H1 (cell line): ENCODE results near the gene PTH2R. TPM values are rescaled to one million over a fixed set of nuclear protein-coding genes. Genes with fewer than 3 reads are reported as not detected.

Source experiments
- CTCF ChIA-PET: fragments of 300-600 bp; sonication (Branson Sonifier 250); formaldehyde crosslinking; loops from one replicate; lab custom pipeline; 2021; ENCODE audit not compliant: partially characterized antibody; lab: Charles Lee
- POLR2A ChIA-PET: fragments of 300-600 bp; sonication (Branson Sonifier 250); formaldehyde crosslinking; loops from one replicate; lab custom pipeline; 2021; ENCODE audit warnings: inconsistent platforms; ENCODE audit not compliant: partially characterized antibody; lab: Charles Lee
- DNase-seq, 2 experiments: peaks; one replicate each; pipeline versions ENCODE4 v3.0.0 to v3.0.0-alpha.2; 2010 to 2022; ENCODE audit warnings: low spot score in 2 of 2, low read depth in 1 of 2, mixed read lengths in 1 of 2
- FAIRE-seq: peaks from 2 replicates; lab custom pipeline; 2011; peaks lifted over from hg19 to GRCh38; lab: Jason Lieb, UNC
- H2AFZ ChIP-seq: 2 replicates; pipeline ENCODE4 v1.8.1; 2012; ENCODE audit warnings: low read length, inconsistent platforms
- H2AK5ac ChIP-seq: 2 replicates; pipeline ENCODE4 v1.6.1; 2013; ENCODE audit warnings: low read depth, low read length
- H2BK120ac ChIP-seq: replicated peaks from 2 replicates; pipeline ENCODE3; 2013; ENCODE audit warnings: low read depth, low read length, inconsistent platforms
- H2BK12ac ChIP-seq: 2 replicates; pipeline ENCODE4 v1.6.1; 2013; ENCODE audit warnings: low read depth, low read length
- H2BK15ac ChIP-seq: 2 replicates; pipeline ENCODE4 v1.6.1; 2013; ENCODE audit warnings: low read length
- H2BK20ac ChIP-seq: 2 replicates; pipeline ENCODE4 v1.6.1; 2013; ENCODE audit warnings: low read length
- H2BK5ac ChIP-seq: 2 replicates; pipeline ENCODE4 v1.6.1; 2013; ENCODE audit warnings: low read depth, low read length
- H3K14ac ChIP-seq: 2 replicates; pipeline ENCODE4 v1.6.1; 2013; ENCODE audit warnings: inconsistent platforms; ENCODE audit not compliant: insufficient read length
- H3K18ac ChIP-seq: 2 replicates; pipeline ENCODE4 v1.6.1; 2013; ENCODE audit warnings: low read length; ENCODE audit errors: extremely low read depth
- H3K23ac ChIP-seq: 2 replicates; pipeline ENCODE4 v1.6.1; 2013; ENCODE audit warnings: inconsistent platforms; ENCODE audit not compliant: insufficient read length
- H3K23me2 ChIP-seq: 2 replicates; pipeline ENCODE4 v1.6.1; 2013; ENCODE audit warnings: low read depth, low read length
- H3K27ac ChIP-seq: 2 replicates; pipeline ENCODE4 v1.6.1; 2011; ENCODE audit warnings: low read depth, low read length, inconsistent platforms
- H3K27me3 ChIP-seq, 4 experiments: replicated peaks in 1 of 4; 1 replicate in 1 of 4; 2 replicates in 3 of 4; pipeline versions ENCODE4 v1.6.1 to v1.8.1; 2011 to 2013; ENCODE audit warnings: low read length in 3 of 4, mild to moderate bottlenecking in 3 of 4, inconsistent platforms in 2 of 4, mixed read lengths in 2 of 4, moderate library complexity in 1 of 4; ENCODE audit not compliant: control insufficient read depth in 3 of 4, insufficient read depth in 3 of 4; ENCODE audit errors: extremely low read depth in 1 of 4
- H3K36me3 ChIP-seq, 4 experiments: 2 replicates each; pipeline versions ENCODE4 v1.6.1 to v1.8.1; 2011 to 2013; ENCODE audit warnings: mild to moderate bottlenecking in 4 of 4, low read length in 3 of 4, moderate library complexity in 2 of 4, control low read depth in 1 of 4, inconsistent platforms in 1 of 4; ENCODE audit not compliant: insufficient read depth in 4 of 4, control insufficient read depth in 2 of 4
- H3K4ac ChIP-seq: replicated peaks from 2 replicates; pipeline ENCODE3; 2013; ENCODE audit warnings: low read length, low read depth, mixed read lengths, inconsistent platforms; ENCODE audit not compliant: insufficient read length
- H3K4me1 ChIP-seq, 4 experiments: replicated peaks in 1 of 4; 1 replicate in 1 of 4; 2 replicates in 3 of 4; pipeline versions ENCODE4 v1.6.1 to v1.8.1; 2011 to 2013; ENCODE audit warnings: low read length in 3 of 4, inconsistent platforms in 2 of 4, mixed read lengths in 1 of 4; ENCODE audit not compliant: insufficient read depth in 4 of 4, control insufficient read depth in 3 of 4
- H3K4me2 ChIP-seq, 2 experiments: 2 replicates each; pipeline versions ENCODE4 v1.6.1 to v1.8.1; 2011 to 2013; ENCODE audit warnings: low read depth in 2 of 2, low read length in 2 of 2, control low read depth in 1 of 2, inconsistent platforms in 1 of 2, mild to moderate bottlenecking in 1 of 2; ENCODE audit not compliant: insufficient read depth in 1 of 2
- H3K4me3 ChIP-seq, 4 experiments: fragments of 200-600, 300-600 bp in 1 of 4; sonication (generic), shearing (Covaris generic), sonication (Bioruptor Twin) in 1 of 4; 2 replicates each; pipeline versions ENCODE4 v1.5.1 to v1.8.1; 2011 to 2016; ENCODE audit warnings: low read length in 4 of 4, low read depth in 3 of 4, control low read depth in 2 of 4, inconsistent platforms in 2 of 4, mild to moderate bottlenecking in 2 of 4, mixed read lengths in 1 of 4, moderate library complexity in 1 of 4; ENCODE audit not compliant: insufficient read depth in 2 of 4; ENCODE audit errors: extremely low read depth in 1 of 4
- H3K56ac ChIP-seq: replicated peaks from 2 replicates; pipeline ENCODE3; 2013; ENCODE audit warnings: low read depth, mild to moderate bottlenecking, mixed read lengths, low read length, inconsistent platforms; ENCODE audit not compliant: insufficient read length
- H3K79me1 ChIP-seq: 2 replicates; pipeline ENCODE4 v1.6.1; 2013; ENCODE audit warnings: low read depth, low read length, control low read depth
- H3K79me2 ChIP-seq, 2 experiments: 2 replicates each; pipeline versions ENCODE4 v1.6.1 to v1.8.1; 2012 to 2013; ENCODE audit warnings: low read length in 2 of 2, mild to moderate bottlenecking in 2 of 2, inconsistent platforms in 1 of 2; ENCODE audit not compliant: insufficient read depth in 2 of 2, control insufficient read depth in 1 of 2
- H3K9ac ChIP-seq, 4 experiments: replicated peaks in 1 of 4; 1 replicate in 1 of 4; 2 replicates in 3 of 4; pipeline versions ENCODE4 v1.6.1 to v1.8.1; 2011 to 2013; ENCODE audit warnings: low read depth in 3 of 4, low read length in 3 of 4, control low read depth in 2 of 4, mild to moderate bottlenecking in 2 of 4, moderate library complexity in 2 of 4, inconsistent platforms in 1 of 4; ENCODE audit errors: extremely low read depth in 1 of 4
- H3K9me3 ChIP-seq, 2 experiments: 2 replicates each; pipeline versions ENCODE4 v1.6.1 to v1.8.1; 2012 to 2013; ENCODE audit warnings: mild to moderate bottlenecking in 2 of 2, moderate library complexity in 2 of 2, control low read depth in 1 of 2, inconsistent platforms in 1 of 2, low read depth in 1 of 2, low read length in 1 of 2, mixed read lengths in 1 of 2; ENCODE audit not compliant: insufficient read depth in 2 of 2
- H4K20me1 ChIP-seq, 2 experiments: replicated peaks in 1 of 2; 2 replicates each; pipeline versions ENCODE3 to v1.8.1; 2011 to 2013; ENCODE audit warnings: inconsistent platforms in 2 of 2, low read length in 2 of 2, mild to moderate bottlenecking in 1 of 2; ENCODE audit not compliant: insufficient read depth in 2 of 2, control insufficient read depth in 1 of 2
- H4K5ac ChIP-seq: 2 replicates; pipeline ENCODE4 v1.6.1; 2013; ENCODE audit warnings: low read length, low read depth, mixed read lengths, inconsistent platforms; ENCODE audit not compliant: insufficient read length
- H4K8ac ChIP-seq: 2 replicates; pipeline ENCODE4 v1.8.0; 2013; ENCODE audit warnings: mild to moderate bottlenecking, moderate library complexity, low read length, inconsistent platforms; ENCODE audit not compliant: insufficient read depth; ENCODE audit errors: extremely low read depth
- H4K91ac ChIP-seq: replicated peaks from 2 replicates; pipeline ENCODE3; 2013; ENCODE audit warnings: low read length, mixed read lengths, inconsistent platforms; ENCODE audit not compliant: insufficient read length
- BCL11A ChIP-seq, 2 experiments: IDR thresholded peaks; one replicate each; pipeline ENCODE4 v1.6.1; 2011; ENCODE audit warnings: low read depth in 2 of 2, low read length in 2 of 2, mild to moderate bottlenecking in 2 of 2
- CTBP2 ChIP-seq: IDR thresholded peaks from 2 replicates; pipeline ENCODE4 v1.7.0; 2011; ENCODE audit warnings: borderline replicate concordance, mild to moderate bottlenecking, moderate library complexity, mixed read lengths, low read length; ENCODE audit not compliant: insufficient read depth, insufficient read length
- JUN ChIP-seq: IDR thresholded peaks from 2 replicates; pipeline ENCODE4 v1.6.1; 2011; ENCODE audit warnings: low read depth, mild to moderate bottlenecking, improper control_type of control experiment, low read length
- MAFK ChIP-seq: IDR thresholded peaks from 2 replicates; pipeline ENCODE4 v1.6.1; 2012; ENCODE audit warnings: low read depth, mild to moderate bottlenecking, improper control_type of control experiment, low read length
- TCF12 ChIP-seq: IDR thresholded peaks from 2 replicates; pipeline ENCODE4 v1.6.1; 2011; ENCODE audit warnings: low read depth, mild to moderate bottlenecking, low read length
- USF2 ChIP-seq: IDR thresholded peaks from 2 replicates; pipeline ENCODE4 v1.6.1; 2011; ENCODE audit warnings: low read length, improper control_type of control experiment
- WGBS, 2 experiments: shearing (Covaris generic) in 1 of 2; methylation state at CpG; one replicate each; pipeline versions ENCODE4 v1.1.6 to v1.1.7; 2013 to 2015; ENCODE audit warnings: low lambda C conversion rate in 2 of 2, mixed read lengths in 2 of 2, inconsistent platforms in 1 of 2, low coverage in 1 of 2, missing lambda C conversion rate in 1 of 2; ENCODE audit not compliant: insufficient replicate concordance in 2 of 2, insufficient coverage in 1 of 2, insufficient read length in 1 of 2; ENCODE audit errors: extremely low coverage in 1 of 2, missing lambda C conversion rate in 1 of 2; 5-methylcytosine and 5-hydroxymethylcytosine counted together
- polyA plus RNA-seq, 7 experiments: library from polyadenylated mRNA; depleted of rRNA in 3 of 7; stranded (reverse) in 5 of 7; unstranded in 2 of 7; fragments of >200 nt in 5 of 7; fragments of 200-250 nt in 2 of 7; gene quantifications; 1 replicate in 5 of 7; 2 replicates in 1 of 7; 4 replicates in 1 of 7; pipeline versions ENCODE4 v1.2.1 to v1.2.3, GENCODE V29; 2011 to 2013; ENCODE audit warnings: missing spikeins in 2 of 7, mixed read lengths in 2 of 7
- total RNA-seq: library from RNA; stranded (reverse); fragmentation: NEBNext Ultra II Directional; extraction: Animal tissue kit (Norgen Biotek cat#: 25700); gene quantifications from 2 replicates; pipeline ENCODE4 v1.2.1, GENCODE V29; 2021

The PTH2R gene
- total and polyA plus RNA-seq, 2 of the 8 experiments (the other 6 are each of a cell fraction or from before 2014, with no cell fraction given) = 0.19 to 0.38 TPM

- H3K79me1 ChIP-seq = no peaks in the 10 kb centered on the region
- H2AK5ac ChIP-seq = no peak overlapping the region
- H2BK120ac ChIP-seq = no peak overlapping the region
- H3K79me2 ChIP-seq = no peaks in the 10 kb centered on the region
- no peak overlapping the region for H4K8ac ChIP-seq
- H3K23ac ChIP-seq = no peak overlapping the region
- H3K9me3 ChIP-seq = no peaks in the 10 kb centered on the region
- H2BK15ac ChIP-seq = no peak overlapping the region
- no peak overlapping the region for H4K5ac ChIP-seq
- H3K4me1 ChIP-seq = peaks cover 0 to 2% (median 0%) of the 10 kb centered on the region in 4 experiments; a peak in 1 of 7 replicates
- H3K27ac ChIP-seq = no peak overlapping the region
- no peaks in the 10 kb centered on the region for H4K20me1 ChIP-seq
- no peak overlapping the region for H2BK20ac ChIP-seq
- H3K27me3 ChIP-seq = no peaks in the 10 kb centered on the region
- FAIRE-seq = no peak
- 78% methylated on average over 1 of the region's 1 CpG; no CpG with 5 or more reads in 1 of the 2 experiments for WGBS, 2 experiments
- ChIA-PET CTCF (no interaction called here), POLR2A (no interaction called here)
- H4K91ac ChIP-seq = no peak overlapping the region
- H3K4ac ChIP-seq = no peak overlapping the region
- H3K56ac ChIP-seq = no peak overlapping the region
- TF ChIP-seq CTBP2 = no peak
- TF ChIP-seq TCF12 = no peak
- no peak for TF ChIP-seq BCL11A (IDR thresholded peaks at IDR 0.05; ENCODE audit: low read depth in 2 of 2, low read length in 2 of 2)
- no peak for TF ChIP-seq MAFK
- TF ChIP-seq JUN = no peak
- TF ChIP-seq USF2 = no peak
- H2BK12ac ChIP-seq = no peak overlapping the region
- no peak overlapping the region for H2BK5ac ChIP-seq
- no peak overlapping the region for H3K4me2 ChIP-seq
- no peaks in the 10 kb centered on the region for H3K23me2 ChIP-seq
- H3K18ac ChIP-seq = no peak overlapping the region
- H3K9ac ChIP-seq = no peak overlapping the region
- no peak overlapping the region for H3K14ac ChIP-seq
- H3K36me3 ChIP-seq = no peaks in the 10 kb centered on the region
- H3K4me3 ChIP-seq = no peak overlapping the region
- no peak overlapping the region for H2AFZ ChIP-seq
- no peak for DNase-seq
These were observed 136.0 kb downstream of the PTH2R start for GRCh38 chr2:208542465-208543041.
